ENCODE results near the gene PLA2G2A.
"Not testable (repeated sequence)": the region's sequence is repeated elsewhere in the genome, so short reads cannot be mapped to it uniquely, and the experiment has no call there.

PLA2G2A gene, protein sequence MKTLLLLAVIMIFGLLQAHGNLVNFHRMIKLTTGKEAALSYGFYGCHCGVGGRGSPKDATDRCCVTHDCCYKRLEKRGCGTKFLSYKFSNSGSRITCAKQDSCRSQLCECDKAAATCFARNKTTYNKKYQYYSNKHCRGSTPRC

DNA sequence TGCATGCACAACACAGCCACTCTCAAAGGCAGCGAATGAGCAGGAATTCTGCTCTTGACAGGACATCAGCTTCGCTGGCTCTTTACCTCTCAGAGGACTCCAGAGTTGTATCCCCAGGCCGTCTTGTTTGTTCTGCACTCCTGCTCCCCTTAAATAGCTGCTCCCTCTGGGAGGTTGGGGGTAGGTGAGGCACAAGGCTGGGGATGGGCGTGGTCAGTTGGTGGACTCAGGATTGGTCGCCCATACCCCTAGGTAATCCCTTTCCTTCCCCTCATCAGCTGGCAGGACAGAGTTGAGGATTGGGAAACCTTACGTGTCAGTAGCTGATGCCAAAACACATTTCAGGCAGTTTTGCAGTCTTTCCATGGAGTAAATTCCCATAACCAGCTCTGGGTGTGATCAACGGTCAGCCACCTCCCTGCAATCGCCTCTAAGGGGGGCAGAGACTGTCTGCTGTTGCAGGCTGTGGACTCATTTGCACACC is at the start of gene PLA2G2A:
Gene PLA2G2A (minus strand): TSS at position 125 of the 484 bp plus-strand sequence. CDS start 845 bp downstream, outside the sequence.
- DNase-seq, result no peak

DNA sequence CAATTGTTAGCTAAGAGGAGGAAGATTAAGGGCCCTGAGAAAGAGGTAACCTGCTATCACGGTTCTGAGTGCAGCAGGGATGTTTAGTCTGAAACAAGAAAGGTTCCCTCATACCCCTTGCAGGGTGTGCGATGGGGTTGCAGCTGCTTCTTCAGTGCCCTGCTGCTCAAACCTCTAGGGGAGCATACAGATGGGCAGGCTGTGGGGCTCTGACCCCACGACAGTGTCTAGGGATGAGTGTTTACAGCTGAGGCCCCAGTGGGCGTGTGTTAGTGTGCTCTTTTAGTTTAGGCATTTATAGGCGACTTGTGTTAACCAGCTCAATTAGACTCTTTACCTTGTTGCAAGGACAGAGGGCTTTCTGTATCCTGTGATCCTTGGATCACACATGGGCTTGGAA is 49.3 kb upstream of the PLA2G2A start:
- DNase-seq, result no peak

DNA sequence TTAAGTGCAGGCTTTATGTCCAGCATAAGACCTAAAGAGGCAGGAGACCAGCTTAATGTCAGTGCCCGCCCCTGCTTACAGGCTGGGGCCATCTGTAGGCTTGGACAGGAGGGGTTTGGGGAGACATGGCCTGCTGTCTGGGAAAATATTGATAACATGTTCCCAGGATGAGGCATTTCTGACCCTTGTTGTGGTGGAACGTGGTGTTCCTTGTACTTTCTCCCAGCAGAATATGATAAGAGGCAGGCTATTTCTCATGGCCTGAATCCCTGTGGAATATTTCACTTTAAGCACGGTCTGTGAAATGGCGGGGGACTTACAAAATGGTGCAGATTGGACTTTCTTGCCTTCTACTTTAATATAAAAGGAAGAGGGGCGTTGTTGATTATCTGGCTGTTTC is 48.7 kb upstream of the PLA2G2A start:
- DNase-seq, result no peak

DNA sequence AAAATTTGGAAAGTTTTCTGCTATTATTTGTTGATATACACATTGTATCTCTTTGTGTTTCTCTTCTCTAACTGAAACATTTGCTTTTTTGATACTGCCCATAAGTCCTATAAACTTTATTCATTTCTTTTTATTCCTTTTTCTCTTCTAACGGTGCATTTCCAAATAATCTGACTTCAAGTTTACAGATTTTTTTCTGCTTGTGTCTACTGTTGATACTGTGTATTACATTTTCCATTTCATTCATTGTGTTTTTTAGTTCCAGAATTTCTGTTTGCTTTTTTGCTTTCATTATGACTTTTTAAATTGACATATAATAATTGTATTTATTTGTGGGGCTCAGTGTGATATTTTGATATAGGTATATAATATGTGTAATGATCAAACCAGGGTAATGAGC is 38.3 kb upstream of the PLA2G2A start:
- no peak for DNase-seq

DNA sequence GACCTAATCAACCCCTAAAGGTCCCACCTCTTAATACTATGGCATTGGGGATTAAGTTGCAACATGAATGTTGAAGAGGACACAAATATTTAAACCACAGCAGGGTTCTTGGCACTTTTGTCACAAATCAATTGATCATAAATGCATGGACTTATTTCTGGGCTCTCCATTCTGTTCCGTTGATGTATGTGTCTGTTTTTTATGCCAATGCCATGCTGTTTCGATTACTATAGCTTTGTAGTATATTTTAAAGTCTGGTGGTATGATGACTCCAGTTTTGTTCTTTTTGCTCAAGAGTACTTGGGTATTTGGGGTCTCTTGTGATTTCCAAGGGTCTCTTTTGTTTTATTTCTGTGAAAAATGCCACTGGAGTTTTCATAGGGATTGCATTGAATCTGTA is 34.7 kb upstream of the PLA2G2A start:
- DNase-seq, result no peak

DNA sequence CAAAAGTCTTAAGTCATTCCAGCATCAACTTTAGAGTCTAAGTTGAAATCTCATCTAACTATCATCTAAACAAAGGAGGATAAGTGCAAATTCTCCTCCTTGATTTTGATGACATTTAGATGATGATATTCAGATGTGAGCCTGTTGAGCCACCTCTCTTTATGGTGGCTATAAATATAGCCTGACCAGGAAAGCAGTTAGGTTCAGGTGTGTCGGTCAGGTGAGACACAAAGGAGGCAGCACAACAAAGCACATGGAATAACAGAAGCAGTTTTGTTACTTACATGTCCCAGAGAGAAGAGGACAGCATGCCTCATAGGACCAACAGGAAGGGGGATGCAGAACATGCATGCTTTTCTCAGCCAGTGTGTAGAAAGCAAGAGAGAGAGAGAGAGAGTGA is 30.6 kb upstream of the PLA2G2A start:
- no peak for DNase-seq

DNA sequence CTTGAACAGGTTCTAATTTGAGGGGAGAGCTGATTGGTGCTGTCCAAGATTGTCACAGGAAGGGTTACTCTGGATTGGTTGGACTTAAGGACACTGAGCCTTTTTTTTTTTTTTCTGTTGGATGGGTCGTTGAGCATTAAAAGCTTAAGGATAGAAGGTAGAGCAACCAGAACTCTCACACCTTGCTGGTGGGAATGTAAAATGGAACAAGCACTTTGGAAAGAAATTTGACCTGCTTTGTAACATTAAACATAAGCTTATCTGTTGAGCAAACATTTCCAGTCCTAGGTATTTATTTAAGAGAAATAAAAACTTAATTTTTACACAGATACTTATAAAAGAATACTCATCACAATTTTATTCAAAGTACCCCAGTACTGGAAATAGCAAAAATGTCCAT is 29.8 kb upstream of the PLA2G2A start:
- no peak for DNase-seq

DNA sequence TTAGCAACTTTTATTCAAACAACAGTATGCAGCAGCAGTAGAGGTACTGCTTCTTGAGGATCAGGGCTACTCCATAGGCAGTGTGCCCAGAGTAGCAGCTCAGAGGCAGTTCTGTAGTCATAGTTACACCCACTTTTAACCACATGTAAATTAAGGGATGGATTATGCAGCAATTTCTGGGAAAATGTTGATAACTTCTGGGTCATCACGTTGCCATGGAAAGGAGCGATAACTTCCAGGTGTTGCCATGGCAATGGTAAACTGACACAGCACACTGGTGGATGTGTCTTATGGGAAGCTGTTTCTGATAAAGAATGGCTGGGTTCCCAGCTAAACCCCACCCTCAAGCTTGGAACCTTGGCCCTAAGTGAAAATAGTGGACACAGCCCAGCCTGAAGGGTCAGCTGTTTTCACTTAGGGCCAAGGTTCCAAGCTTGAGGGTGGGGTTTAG is 29.0 kb upstream of the PLA2G2A start:
- no peak for DNase-seq

DNA sequence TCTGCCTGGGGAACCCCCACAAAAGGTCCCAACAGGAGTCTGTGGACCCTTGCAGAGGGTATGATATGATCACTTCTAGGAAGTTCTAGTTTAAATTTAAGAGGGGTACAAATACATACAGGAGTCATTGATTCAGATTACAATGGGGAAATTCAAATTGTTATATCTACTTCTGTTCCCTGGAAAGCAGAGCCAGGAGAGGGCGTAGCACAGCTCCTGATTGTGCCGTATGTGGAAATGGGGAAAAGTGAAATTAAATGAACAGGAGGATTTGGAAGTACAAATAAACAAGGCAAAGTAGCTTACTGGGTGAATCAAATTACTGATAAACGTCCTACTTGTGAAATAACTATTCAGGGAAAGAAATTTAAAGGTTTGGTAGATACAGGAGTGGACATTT is 19.4 kb upstream of the PLA2G2A start:
- not testable (repeated sequence) for DNase-seq

DNA sequence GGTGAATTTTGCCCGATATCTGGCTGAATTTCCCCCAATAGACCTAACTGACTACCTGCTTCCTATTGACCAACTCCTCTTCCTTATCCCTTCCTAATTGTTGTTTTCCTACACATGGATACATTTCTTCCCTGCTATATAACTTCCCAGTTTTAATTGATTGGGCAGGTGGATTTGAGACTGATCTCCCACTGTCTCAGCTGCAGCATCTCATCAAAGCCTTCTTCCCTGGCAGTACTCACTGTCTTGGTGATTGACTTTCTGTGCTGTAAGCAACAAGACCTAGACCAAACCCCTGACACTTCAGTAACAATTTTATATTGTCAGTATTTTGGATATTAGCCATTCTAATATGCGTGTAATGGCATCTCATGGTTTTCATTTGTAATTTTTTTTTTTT is 11.3 kb upstream of the PLA2G2A start:
- no peak for DNase-seq

DNA sequence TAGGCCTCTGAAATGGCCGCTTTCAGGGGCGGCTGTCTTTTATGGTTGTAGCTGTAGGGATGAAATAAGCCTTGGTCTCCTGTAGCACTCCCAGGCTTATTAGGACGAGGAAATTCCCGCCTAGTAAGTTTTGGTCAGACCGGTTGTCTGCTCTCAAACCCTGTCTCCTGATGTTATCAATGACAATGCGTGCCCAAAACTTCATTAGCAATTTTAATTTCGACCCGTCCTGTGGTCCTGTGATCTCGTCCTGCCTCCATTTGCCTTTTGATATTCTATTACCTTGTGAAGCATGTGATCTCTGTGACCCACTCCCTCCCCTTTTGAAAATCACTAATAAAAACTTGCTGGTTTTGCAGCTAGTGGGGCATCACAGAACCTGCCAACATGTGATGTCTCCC is 10.8 kb upstream of the PLA2G2A start:
- DNase-seq, result not testable (repeated sequence)

DNA sequence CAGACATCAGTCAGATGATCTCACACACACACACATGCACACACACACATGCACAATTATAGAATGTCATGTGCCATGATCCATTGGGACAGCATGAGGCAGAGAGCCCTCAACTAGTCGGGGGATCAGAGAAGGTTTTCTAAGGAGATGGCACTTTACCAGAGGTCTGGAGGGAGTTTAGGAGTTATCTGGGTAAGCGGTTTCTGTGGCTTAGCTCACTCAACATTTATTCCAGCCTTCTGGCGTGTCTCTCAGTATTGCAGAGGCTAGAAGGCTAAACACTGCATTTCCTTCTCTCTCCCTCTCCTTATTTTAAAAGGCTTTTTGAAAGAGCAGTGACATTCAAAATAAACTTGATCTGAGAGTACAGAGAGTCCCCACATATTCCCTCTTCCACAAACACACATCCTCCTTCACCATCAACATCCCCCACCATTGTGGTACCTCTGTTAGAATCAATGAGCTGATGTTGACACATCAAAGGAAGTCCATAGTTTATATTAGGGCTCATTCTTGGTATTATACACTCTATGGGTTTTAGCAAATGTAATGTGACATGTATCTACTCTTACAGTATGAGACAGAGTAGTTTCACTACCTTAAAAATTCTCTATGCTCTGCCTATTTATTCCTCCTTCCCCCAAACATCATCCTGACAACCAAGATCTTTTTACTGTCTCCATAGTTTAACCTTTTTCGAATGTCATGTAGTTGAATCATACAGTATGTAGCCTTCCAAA is 9.0 kb upstream of the PLA2G2A start:
- no peak for DNase-seq

DNA sequence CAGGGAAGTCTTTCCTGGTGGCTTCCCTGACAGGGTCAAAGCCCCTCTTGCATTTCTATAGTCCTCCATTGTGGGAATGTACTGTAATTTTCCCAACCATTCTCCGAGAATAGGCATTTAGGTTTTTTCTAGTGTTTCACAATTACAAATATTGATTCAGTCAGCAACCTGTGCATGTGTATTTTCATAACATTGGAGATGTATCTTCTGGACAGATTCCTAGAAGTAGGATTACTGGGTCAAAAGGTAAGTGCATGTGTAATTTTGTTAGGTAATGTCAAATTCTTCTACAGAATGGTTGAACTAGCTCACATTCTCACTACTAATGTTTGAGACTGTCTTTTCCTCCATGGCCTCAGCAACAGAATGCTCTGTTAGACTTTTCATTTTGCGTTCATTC is 8.3 kb upstream of the PLA2G2A start:
- DNase-seq, result no peak

DNA sequence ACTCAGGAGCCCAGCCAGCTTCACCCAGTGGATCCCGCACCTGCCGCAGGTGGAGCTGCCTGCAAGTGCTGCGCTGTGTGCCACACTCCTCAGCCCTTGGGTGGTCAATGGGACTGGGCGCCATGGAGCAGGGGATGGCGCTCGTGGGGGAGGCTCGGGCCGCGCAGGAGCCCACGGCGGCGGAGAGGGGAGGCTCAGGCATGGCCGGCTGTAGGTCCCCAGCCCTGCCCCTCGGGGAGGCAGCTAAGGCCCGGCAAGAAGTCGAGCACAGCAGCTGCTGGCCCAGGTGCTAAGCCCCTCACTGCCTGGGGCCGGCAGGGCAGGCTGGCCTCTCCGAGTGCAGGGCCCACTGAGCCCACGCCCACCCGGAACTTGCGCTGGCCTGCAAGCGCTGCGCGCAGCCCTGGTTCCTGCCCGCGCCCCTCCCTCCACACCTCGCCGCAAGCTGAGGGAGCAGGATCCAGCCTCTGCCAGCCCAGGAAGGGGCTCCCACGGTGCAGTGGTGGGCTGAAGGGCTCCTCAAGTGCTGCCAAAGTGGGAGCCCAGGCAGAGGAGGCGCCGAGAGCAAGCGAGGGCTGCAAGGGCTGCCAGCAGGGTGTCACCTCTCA is 5.1 kb upstream of the PLA2G2A start:
- DNase-seq, result not testable (repeated sequence)

DNA sequence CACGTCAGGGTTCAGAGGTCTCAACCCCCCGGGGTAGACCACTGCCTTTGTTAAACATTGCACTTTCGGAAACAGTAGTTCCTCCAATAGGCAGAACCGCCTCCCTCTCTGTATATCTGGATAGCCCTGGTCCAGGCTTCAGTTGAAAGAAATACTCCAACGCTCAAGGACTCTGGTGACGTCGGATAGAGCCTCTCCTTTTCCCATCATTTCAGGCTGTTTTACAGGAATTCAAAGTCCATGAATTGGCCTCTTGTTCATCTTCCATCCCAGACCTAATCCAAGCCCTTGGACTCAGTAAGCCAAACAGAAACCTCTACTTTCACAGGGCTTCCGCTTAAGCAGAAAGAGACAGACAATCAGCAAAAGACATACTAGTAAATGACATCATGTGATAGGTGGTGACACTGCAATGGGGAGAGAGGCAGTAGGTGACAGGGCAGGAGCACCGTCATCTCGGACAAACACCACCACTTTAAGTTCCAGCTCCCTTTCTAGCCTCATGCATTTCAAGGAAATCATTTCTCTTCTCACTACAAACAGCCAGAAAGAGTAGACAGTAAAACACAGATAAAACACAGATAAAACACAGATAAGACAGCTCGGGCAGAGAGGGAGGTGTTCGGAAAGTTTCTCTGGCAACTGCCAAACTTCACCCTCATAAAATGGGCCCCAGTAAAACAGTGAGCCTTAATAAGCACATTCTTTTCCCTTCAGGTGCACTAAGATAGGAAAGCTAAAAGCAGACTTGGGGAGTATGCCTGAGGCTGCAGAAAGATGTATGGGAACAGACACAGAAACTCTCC is 2.3 kb upstream of the PLA2G2A start:
- DNase-seq, result no peak

DNA sequence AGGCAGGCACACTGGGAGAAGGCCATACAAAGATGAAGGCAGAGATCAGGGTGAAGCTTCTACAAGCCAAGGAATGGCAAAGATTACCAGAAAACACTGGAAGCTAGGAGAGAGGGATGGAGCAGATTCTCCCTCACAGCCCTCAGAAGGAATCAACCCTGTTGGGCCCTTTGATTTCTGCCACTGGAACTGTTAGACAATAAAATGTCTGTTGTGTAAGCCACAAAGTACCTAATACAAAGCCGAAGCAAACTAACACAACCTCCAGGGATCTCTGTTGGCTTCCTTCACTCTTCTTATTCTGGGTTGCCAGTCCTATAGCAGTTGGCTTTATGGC is 1.7 kb upstream of the PLA2G2A start:
- DNase-seq, result no peak

DNA sequence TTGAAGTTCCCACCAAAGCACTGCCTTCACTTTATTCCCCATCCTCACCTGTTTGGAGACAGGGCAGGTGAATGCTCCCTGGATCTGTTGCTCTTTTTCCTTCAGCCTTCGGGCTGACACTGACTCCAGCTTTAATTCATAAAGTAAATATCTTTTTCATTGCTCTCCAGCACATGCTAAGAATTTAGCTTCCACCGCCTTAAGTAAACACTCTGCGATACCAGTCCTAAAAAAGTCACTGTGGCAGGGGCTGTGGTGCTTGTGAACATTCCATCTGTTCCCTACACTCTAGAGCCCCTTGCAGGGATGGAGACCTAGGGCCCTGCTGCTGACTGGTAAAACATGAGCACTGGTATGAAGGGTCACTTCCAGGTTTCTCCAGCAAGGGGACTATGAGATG is 896 bp upstream of the PLA2G2A start:
- DNase-seq, result no peak

DNA sequence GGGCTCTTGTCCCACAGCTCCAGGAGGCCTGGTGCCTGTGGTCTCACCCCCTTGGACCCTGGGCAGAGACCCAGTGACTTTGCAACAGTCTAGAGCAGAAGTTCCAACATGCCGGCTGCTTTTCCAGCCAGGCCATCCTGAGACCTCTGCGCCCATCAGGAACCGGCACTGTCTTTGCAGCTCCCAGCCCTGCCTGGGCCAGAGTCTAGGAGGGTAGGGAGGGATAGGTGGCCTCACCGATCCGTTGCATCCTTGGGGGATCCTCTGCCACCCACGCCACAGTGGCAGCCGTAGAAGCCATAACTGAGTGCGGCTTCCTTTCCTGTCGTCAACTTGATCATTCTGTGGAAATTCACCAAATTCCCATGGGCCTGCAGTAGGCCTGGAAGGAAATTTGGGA is 1.3 kb downstream of the PLA2G2A start:
- DNase-seq, result no peak

DNA sequence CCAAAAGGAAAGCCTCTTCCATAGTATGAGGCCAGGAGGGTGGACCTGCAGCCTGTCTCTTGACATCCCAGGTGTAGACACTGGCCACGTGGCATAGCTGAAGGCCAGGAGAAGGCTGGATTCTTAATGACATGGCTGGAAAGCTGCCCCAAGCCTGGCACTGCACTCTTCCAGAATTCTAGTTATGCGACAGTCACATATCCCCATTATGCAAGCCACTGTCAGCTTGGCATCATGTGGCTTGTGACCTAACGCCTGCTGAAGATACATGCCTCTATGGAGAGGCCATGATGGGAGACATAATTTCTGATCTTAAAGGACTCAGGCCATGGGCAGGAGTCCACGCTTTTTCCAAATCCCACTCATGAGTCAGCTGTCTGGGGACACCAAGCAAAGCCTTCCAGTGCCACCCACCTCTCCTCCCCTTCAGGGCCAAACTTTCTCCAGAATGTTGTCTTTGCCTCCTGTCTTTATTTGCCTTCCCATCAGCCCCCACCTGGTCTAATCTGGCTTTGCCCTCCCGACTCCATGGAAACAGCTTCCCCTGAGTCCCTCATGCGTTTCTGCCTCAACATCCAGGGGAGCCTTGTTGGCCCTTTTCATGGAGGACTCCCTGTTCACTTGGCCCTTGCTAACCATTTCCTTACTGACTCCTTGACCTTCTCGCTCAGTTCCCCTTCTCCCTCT is 3.0 kb downstream of the PLA2G2A start:
- no peak for DNase-seq

DNA sequence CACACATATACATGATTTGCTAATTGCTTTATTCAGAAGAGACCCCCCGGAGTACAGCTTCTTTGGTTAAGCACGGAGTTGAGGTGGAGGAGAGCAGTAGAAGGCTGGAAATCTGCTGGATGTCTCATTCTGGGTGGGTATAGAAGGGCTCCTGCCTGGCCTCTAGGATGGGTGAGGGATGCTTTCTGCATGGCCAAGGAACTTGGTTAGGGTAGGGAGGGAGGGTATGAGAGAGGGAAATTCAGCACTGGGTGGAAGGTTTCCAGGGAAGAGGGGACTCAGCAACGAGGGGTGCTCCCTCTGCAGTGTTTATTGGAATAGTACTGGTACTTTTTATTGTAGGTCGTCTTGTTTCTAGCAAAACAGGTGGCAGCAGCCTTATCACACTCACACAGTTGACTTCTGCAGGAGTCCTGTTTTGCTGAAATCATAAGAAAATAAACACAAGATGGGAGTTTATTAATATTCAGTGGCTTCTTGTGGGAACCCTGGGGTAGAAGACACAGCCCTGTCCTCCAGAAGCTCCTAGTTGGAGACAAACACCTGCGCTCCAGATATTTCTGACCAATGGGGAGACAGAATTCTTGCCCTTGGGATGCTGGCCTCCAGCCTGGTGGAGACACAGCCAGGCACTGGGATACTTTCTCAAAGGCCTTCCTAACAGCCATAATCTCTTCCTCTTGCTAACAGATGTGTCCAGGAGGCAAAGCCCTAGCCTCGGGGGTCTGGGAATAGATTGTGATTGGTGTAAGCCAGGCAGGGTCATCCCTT is 3.8 kb downstream of the PLA2G2A start:
- DNase-seq, result no peak

DNA sequence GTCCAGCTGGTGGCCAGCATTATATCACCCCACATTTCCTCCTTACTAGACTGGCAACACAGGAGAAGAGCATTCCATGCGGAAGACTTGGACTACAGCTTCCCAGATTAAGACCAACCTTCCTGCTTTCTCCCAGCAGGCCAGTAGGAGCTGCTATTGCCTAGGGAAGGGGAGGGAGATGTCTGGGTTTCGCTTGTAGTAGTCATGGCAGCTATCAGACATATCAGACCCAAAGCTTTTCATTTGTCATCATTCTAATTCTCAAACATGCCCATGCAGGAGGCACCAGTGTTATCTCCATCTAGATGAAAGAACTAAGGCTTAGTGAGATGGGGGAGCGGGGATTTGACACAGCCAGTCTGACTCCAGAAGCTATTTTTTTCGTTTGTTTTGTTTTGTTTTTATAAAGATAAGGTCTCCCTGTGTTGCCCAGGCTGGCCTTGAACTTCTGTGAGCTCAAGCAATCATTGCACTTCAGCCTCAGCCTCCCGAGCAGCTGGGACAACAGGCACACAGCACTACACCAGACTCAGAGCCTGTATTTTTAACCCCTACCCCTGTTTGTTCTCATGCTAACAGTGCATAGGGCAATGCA is 4.5 kb downstream of the PLA2G2A start:
- DNase-seq, result peak; percentile 30

DNA sequence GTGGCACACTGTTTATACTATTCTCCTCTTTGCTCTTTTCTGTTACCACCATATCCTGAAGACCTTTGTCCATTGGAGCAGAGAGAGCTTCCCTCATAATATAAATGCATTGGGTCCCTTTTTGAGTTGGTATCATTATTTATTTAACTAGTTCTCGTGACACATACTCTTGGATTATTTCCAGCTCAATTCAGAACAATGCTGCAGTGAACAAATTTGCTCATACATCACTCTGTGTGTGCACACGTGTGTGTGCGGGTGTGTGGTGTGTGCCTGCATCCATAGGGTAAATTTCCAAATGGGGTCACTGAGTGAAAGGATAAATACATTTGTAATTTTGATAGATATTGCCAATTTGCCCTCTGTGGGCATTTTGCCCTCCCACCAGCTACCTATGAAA is 5.8 kb downstream of the PLA2G2A start:
- DNase-seq, result no peak
